ENCODE results near the gene DNAJB8. TPM values are rescaled to one million over a fixed set of nuclear protein-coding genes. Genes with fewer than 3 reads are reported as not detected.
A peak's percentile ranks its signal among the peaks of the same experiment; 100 is the strongest.

The DNAJB8 gene
- total and polyA plus RNA-seq, 9 of the 15 experiments (the other 6 are each of a cell fraction or from before 2014, with no cell fraction given) = not detected

DNA sequence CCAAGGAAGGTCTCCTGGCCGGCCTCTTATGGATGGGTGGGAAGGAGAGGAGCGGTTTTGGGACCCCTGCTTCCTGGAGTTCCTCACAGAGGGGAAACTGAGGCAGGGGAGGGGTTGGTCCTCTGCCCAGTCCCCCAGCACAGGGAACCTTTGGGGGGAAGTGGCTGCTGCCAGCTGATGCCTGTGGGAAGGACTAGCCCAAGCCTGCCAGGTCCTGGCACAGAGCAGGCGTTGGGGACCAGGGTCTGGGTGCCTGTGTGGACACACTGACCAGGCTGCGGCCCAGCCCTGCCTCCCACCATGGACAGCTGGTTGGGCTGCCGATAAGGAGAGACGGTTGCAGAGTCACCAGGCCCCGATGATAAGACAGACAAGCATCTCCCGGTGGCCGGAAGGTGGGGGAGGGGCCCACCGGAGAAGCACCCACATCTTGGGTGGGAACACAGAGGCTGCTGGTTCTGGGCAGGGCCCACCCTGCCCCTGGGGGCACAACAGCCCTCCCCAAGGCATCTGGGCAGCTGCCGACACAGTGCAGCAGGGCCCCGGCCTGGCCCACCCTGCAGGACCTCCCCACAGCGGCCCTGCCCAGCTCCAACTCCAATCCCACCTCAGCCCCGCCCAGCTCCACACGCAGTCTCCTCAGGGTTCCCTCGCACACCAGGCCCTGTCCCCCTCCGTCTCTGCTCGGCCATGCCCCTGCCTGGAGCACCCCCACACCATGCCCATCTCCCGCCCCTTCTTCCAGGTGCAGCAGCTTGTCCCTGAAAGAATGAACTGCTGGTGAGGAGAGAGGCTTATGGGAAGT is 50.7 kb downstream of the DNAJB8 start (continued):
- TF ChIP-seq, protein P1, sequence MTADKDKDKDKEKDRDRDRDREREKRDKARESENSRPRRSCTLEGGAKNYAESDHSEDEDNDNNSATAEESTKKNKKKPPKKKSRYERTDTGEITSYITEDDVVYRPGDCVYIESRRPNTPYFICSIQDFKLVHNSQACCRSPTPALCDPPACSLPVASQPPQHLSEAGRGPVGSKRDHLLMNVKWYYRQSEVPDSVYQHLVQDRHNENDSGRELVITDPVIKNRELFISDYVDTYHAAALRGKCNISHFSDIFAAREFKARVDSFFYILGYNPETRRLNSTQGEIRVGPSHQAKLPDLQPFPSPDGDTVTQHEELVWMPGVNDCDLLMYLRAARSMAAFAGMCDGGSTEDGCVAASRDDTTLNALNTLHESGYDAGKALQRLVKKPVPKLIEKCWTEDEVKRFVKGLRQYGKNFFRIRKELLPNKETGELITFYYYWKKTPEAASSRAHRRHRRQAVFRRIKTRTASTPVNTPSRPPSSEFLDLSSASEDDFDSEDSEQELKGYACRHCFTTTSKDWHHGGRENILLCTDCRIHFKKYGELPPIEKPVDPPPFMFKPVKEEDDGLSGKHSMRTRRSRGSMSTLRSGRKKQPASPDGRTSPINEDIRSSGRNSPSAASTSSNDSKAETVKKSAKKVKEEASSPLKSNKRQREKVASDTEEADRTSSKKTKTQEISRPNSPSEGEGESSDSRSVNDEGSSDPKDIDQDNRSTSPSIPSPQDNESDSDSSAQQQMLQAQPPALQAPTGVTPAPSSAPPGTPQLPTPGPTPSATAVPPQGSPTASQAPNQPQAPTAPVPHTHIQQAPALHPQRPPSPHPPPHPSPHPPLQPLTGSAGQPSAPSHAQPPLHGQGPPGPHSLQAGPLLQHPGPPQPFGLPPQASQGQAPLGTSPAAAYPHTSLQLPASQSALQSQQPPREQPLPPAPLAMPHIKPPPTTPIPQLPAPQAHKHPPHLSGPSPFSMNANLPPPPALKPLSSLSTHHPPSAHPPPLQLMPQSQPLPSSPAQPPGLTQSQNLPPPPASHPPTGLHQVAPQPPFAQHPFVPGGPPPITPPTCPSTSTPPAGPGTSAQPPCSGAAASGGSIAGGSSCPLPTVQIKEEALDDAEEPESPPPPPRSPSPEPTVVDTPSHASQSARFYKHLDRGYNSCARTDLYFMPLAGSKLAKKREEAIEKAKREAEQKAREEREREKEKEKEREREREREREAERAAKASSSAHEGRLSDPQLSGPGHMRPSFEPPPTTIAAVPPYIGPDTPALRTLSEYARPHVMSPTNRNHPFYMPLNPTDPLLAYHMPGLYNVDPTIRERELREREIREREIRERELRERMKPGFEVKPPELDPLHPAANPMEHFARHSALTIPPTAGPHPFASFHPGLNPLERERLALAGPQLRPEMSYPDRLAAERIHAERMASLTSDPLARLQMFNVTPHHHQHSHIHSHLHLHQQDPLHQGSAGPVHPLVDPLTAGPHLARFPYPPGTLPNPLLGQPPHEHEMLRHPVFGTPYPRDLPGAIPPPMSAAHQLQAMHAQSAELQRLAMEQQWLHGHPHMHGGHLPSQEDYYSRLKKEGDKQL (CRISPR knock-in tag; IDR thresholded peaks at IDR 0.05; ENCODE audit: borderline replicate concordance) = 0 out of 2 replicates have a peak, but pooled peaks have one; percentile 7
- peak; percentile 92 for TF ChIP-seq MBD2 (IDR thresholded peaks at IDR 0.05; ENCODE audit: borderline replicate concordance, low read depth)
- TF ChIP-seq TBL1XR1 (IDR thresholded peaks at IDR 0.05; ENCODE audit: low read length in 2 of 2) = peak; percentile 40 to 93; a peak in 2 of 4 replicates
- TF ChIP-seq ELF1 (tag; IDR thresholded peaks at IDR 0.05) = no peak; the same call in 1 of the 2 replicates
- TF ChIP-seq NR2C2 (CRISPR knock-in tag; IDR thresholded peaks at IDR 0.05) = 0 out of 2 replicates have a peak, but pooled peaks have one; percentile 29
- TF ChIP-seq NR2C2 (tag; IDR thresholded peaks at IDR 0.05) = no peak; the same call in none of the 2 replicates
- no peak for TF ChIP-seq TCFL5 (CRISPR knock-in tag; conservative IDR thresholded peaks at IDR 0.05)
- TF ChIP-seq SRSF3 (IDR thresholded peaks at IDR 0.05; ENCODE audit: insufficient read depth, low read length) = no peak; the same call in 1 of the 2 replicates
- peak; percentile 47; the same call in 1 of the 2 replicates for TF ChIP-seq ZNF445 (CRISPR knock-in tag; IDR thresholded peaks at IDR 0.05; ENCODE audit: low read depth)
- TF ChIP-seq, protein P2, sequence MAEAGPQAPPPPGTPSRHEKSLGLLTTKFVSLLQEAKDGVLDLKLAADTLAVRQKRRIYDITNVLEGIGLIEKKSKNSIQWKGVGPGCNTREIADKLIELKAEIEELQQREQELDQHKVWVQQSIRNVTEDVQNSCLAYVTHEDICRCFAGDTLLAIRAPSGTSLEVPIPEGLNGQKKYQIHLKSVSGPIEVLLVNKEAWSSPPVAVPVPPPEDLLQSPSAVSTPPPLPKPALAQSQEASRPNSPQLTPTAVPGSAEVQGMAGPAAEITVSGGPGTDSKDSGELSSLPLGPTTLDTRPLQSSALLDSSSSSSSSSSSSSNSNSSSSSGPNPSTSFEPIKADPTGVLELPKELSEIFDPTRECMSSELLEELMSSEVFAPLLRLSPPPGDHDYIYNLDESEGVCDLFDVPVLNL (CRISPR knock-in tag; IDR thresholded peaks at IDR 0.05; ENCODE audit: low read depth) = no peak
- TF ChIP-seq NUFIP1 (IDR thresholded peaks at IDR 0.05; ENCODE audit: partially characterized antibody) = no peak
- TF ChIP-seq, protein P3, sequence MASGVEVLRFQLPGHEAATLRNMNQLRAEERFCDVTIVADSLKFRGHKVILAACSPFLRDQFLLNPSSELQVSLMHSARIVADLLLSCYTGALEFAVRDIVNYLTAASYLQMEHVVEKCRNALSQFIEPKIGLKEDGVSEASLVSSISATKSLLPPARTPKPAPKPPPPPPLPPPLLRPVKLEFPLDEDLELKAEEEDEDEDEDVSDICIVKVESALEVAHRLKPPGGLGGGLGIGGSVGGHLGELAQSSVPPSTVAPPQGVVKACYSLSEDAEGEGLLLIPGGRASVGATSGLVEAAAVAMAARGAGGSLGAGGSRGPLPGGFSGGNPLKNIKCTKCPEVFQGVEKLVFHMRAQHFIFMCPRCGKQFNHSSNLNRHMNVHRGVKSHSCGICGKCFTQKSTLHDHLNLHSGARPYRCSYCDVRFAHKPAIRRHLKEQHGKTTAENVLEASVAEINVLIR (CRISPR knock-in tag; IDR thresholded peaks at IDR 0.05) = peak; percentile 37; the same call in 1 of the 2 replicates
- peak; percentile 76 for TF ChIP-seq HDAC3 (IDR thresholded peaks at IDR 0.05; ENCODE audit: borderline replicate concordance, partially characterized antibody)
- TF ChIP-seq DPF2 (IDR thresholded peaks at IDR 0.05) = peak; percentile 93
- TF ChIP-seq EZH2 (IDR thresholded peaks at IDR 0.05; ENCODE audit: borderline replicate concordance, low read depth, low read length) = no peak
- TF ChIP-seq NONO (IDR thresholded peaks at IDR 0.05; ENCODE audit: low read depth in 2 of 2, low read length in 1 of 2) = peak in 1 of 2 experiments; percentile 72; a peak in 2 of 4 replicates
- TF ChIP-seq, protein P4, sequence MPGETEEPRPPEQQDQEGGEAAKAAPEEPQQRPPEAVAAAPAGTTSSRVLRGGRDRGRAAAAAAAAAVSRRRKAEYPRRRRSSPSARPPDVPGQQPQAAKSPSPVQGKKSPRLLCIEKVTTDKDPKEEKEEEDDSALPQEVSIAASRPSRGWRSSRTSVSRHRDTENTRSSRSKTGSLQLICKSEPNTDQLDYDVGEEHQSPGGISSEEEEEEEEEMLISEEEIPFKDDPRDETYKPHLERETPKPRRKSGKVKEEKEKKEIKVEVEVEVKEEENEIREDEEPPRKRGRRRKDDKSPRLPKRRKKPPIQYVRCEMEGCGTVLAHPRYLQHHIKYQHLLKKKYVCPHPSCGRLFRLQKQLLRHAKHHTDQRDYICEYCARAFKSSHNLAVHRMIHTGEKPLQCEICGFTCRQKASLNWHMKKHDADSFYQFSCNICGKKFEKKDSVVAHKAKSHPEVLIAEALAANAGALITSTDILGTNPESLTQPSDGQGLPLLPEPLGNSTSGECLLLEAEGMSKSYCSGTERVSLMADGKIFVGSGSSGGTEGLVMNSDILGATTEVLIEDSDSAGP (CRISPR knock-in tag; IDR thresholded peaks at IDR 0.05) = no peak

Measured in K562 (cell line).